Loucy (cell line): ENCODE results near the gene NAA35.
"Not testable (repeated sequence)": the region's sequence is repeated elsewhere in the genome, so short reads cannot be mapped to it uniquely, and the experiment has no call there.

Experiments used
- H2AFZ ChIP-seq: fragments of 200-600 bp; sonication (generic); 2 replicates; pipeline ENCODE4 v1.6.0; 2016; ENCODE audit warnings: antibody characterized with exemption, mild to moderate bottlenecking, low read length, moderate library complexity
- H3F3A ChIP-seq: fragments of 200-600 bp; 2 replicates; pipeline ENCODE4 v1.6.0; 2016; ENCODE audit warnings: antibody characterized with exemption, low read depth, mild to moderate bottlenecking
- H3K27me3 ChIP-seq: fragments of 200-600 bp; sonication (generic); 2 replicates; pipeline ENCODE4 v1.6.1; 2014; ENCODE audit warnings: low read length, mild to moderate bottlenecking; ENCODE audit not compliant: insufficient read depth, poor library complexity, severe bottlenecking
- H3K36me3 ChIP-seq: fragments of 200-600 bp; sonication (generic); 2 replicates; pipeline ENCODE4 v1.6.1; 2016; ENCODE audit warnings: low read length; ENCODE audit not compliant: insufficient read depth
- H3K4me1 ChIP-seq: fragments of 200-600 bp; sonication (generic); 2 replicates; pipeline ENCODE4 v1.5.1; 2014; ENCODE audit warnings: low read length, mild to moderate bottlenecking; ENCODE audit not compliant: insufficient read depth, poor library complexity, severe bottlenecking
- H3K4me2 ChIP-seq: fragments of 200-600 bp; sonication (generic); 2 replicates; pipeline ENCODE4 v1.6.0; 2014; ENCODE audit warnings: antibody characterized with exemption, low read length, low read depth, mild to moderate bottlenecking; ENCODE audit not compliant: poor library complexity, severe bottlenecking
- H3K4me3 ChIP-seq: fragments of 200-600 bp; sonication (generic); 2 replicates; pipeline ENCODE4 v1.5.1; 2014; ENCODE audit warnings: low read length, mild to moderate bottlenecking, mixed read lengths; ENCODE audit not compliant: poor library complexity, severe bottlenecking
- H3K79me2 ChIP-seq: fragments of 200-600 bp; sonication (generic); 2 replicates; pipeline ENCODE4 v1.6.1; 2014; ENCODE audit warnings: low read length; ENCODE audit not compliant: insufficient read depth
- H3K9ac ChIP-seq: fragments of 200-600 bp; sonication (generic); 2 replicates; pipeline ENCODE4 v1.6.0; 2014; ENCODE audit warnings: mild to moderate bottlenecking, low read depth, low read length, moderate library complexity; ENCODE audit not compliant: poor library complexity, severe bottlenecking
- H3K9me2 ChIP-seq: fragments of 200-600 bp; sonication (generic); replicated peaks from 2 replicates; pipeline ENCODE4 v1.6.1; 2016; ENCODE audit warnings: low read depth, low read length, mixed read lengths
- H3K9me3 ChIP-seq: fragments of 200-600 bp; sonication (generic); 2 replicates; pipeline ENCODE4 v1.6.1; 2014; ENCODE audit warnings: mild to moderate bottlenecking, antibody characterized with exemption, low read length, low read depth; ENCODE audit not compliant: insufficient read depth
- H4K20me1 ChIP-seq: fragments of 200-600 bp; sonication (generic); 2 replicates; pipeline ENCODE4 v1.6.0; 2014; ENCODE audit warnings: antibody characterized with exemption, low read length, mild to moderate bottlenecking; ENCODE audit not compliant: insufficient read depth, poor library complexity, severe bottlenecking
- CTCF ChIP-seq: fragments of 200-600 bp; sonication (generic); conservative IDR thresholded peaks from 2 replicates; pipeline ENCODE4 v1.5.1; 2014; ENCODE audit warnings: mild to moderate bottlenecking, antibody characterized with exemption, low read length
- EZH2phosphoT487 ChIP-seq: fragments of 200-600 bp; IDR thresholded peaks from 2 replicates; pipeline ENCODE4 v1.6.1; 2018; ENCODE audit warnings: antibody characterized with exemption, mild to moderate bottlenecking, moderate library complexity, borderline replicate concordance

The NAA35 gene

GRCh38 chr9:85927076-85927475, 13.9 kb upstream of the NAA35 start:
- Histone ChIP-seq H3K9ac (no peak overlapping the region), H3K4me1 (no peaks in the 10 kb centered on the region), H3K27me3 (no peaks in the 10 kb centered on the region), H3K9me3 (no peaks in the 10 kb centered on the region), H3K36me3 (no peaks in the 10 kb centered on the region), H3K4me3 (no peak overlapping the region), H3K9me2 (no peaks in the 10 kb centered on the region), H3K4me2 (no peak overlapping the region), H4K20me1 (no peaks in the 10 kb centered on the region), H2AFZ (no peak overlapping the region), H3K79me2 (no peaks in the 10 kb centered on the region), H3F3A (no peaks in the 10 kb centered on the region)
- TF ChIP-seq CTCF: no peak
- no peak for TF ChIP-seq EZH2phosphoT487

GRCh38 chr9:85931495-85931894, 9.5 kb upstream of the NAA35 start:
- no peaks in the 10 kb centered on the region for H3K9me2 ChIP-seq
- no peak overlapping the region for H2AFZ ChIP-seq
- H3F3A ChIP-seq: no peaks in the 10 kb centered on the region
- no peaks in the 10 kb centered on the region for H3K36me3 ChIP-seq
- no peak for TF ChIP-seq CTCF
- TF ChIP-seq EZH2phosphoT487: no peak
- no peaks in the 10 kb centered on the region for H3K79me2 ChIP-seq
- H3K9ac ChIP-seq: no peak overlapping the region
- no peaks in the 10 kb centered on the region for H3K27me3 ChIP-seq
- no peaks in the 10 kb centered on the region for H3K9me3 ChIP-seq
- H4K20me1 ChIP-seq: no peaks in the 10 kb centered on the region
- H3K4me3 ChIP-seq: no peak overlapping the region
- no peaks in the 10 kb centered on the region for H3K4me1 ChIP-seq
- no peak overlapping the region for H3K4me2 ChIP-seq

- H2AFZ ChIP-seq, H3K4me3 ChIP-seq, H3K79me2 ChIP-seq, H3K9ac ChIP-seq, H3K36me3 ChIP-seq, H3K4me2 ChIP-seq, H3F3A ChIP-seq, H3K9me3 ChIP-seq, H3K9me2 ChIP-seq, H3K4me1 ChIP-seq, H3K27me3 ChIP-seq, H4K20me1 ChIP-seq: not testable (repeated sequence)
Measured at GRCh38 chr9:85935950-85936349, 5.0 kb upstream of the NAA35 start.

- no peaks in the 10 kb centered on the region for H3K9me3 ChIP-seq
- no peaks in the 10 kb centered on the region for H3F3A ChIP-seq
- H3K4me2 ChIP-seq: peak overlapping the region; percentile 73
- H4K20me1 ChIP-seq: peaks cover 38% of the 10 kb centered on the region
- peaks cover 39% of the 10 kb centered on the region for H3K4me1 ChIP-seq
- H3K9me2 ChIP-seq: no peaks in the 10 kb centered on the region
- H3K4me3 ChIP-seq: peak overlapping the region; percentile 68
- peak overlapping the region; percentile 45 for H3K9ac ChIP-seq
- peaks cover 42% of the 10 kb centered on the region for H3K79me2 ChIP-seq
- no peaks in the 10 kb centered on the region for H3K36me3 ChIP-seq
- peak overlapping the region; percentile 42; the same call in 1 of the 2 replicates for H2AFZ ChIP-seq
- peaks cover 5% of the 10 kb centered on the region for H3K27me3 ChIP-seq
- TF ChIP-seq CTCF (no peak), EZH2phosphoT487 (no peak)
Measured at GRCh38 chr9:85940275-85940831, 593 bp upstream of the NAA35 start.
